Stimulated activated CD4-positive, alpha-beta T cell treated with anti-CD3 and anti-CD28 coated beads, Interleukin-12 subunit alpha, Interleukin-12 subunit beta, amount 100 ng/mL, for 4 hours (primary cell): ENCODE data around the gene OPA1.

ENCODE experiments used
- DNase-seq: peaks from one replicate; pipeline ENCODE4 v3.0.0-alpha.2; 2020

The OPA1 gene

GRCh38 chr3:193656445-193656844 is 63.4 kb downstream of the OPA1 start:
- DNase-seq: no peak

- no peak for DNase-seq
These were observed 63.9 kb downstream of the OPA1 start for GRCh38 chr3:193656878-193657282.

GRCh38 chr3:193660171-193660570 is 67.2 kb downstream of the OPA1 start:
- DNase-seq: no peak

GRCh38 chr3:193660698-193661411 is 67.8 kb downstream of the OPA1 start:
- no peak for DNase-seq

GRCh38 chr3:193662757-193663322 is 69.8 kb downstream of the OPA1 start:
- DNase-seq: no peak

GRCh38 chr3:193665370-193665989 is 72.5 kb downstream of the OPA1 start:
- no peak for DNase-seq

- DNase-seq: no peak
These were observed 80.8 kb downstream of the OPA1 start for GRCh38 chr3:193673845-193674244.

GRCh38 chr3:193674714-193675113 is 81.7 kb downstream of the OPA1 start:
- no peak for DNase-seq

- no peak for DNase-seq
These were observed 84.7 kb downstream of the OPA1 start for GRCh38 chr3:193677734-193678133.

GRCh38 chr3:193680220-193680619 is 87.2 kb downstream of the OPA1 start:
- DNase-seq: no peak

GRCh38 chr3:193681631-193682030 is 88.6 kb downstream of the OPA1 start:
- DNase-seq: no peak

- no peak for DNase-seq
These were observed 93.9 kb downstream of the OPA1 start for GRCh38 chr3:193686665-193687483.

- no peak for DNase-seq
These were observed 96.1 kb downstream of the OPA1 start for GRCh38 chr3:193688834-193689714.

GRCh38 chr3:193693774-193694173 is 100.8 kb downstream of the OPA1 start:
- DNase-seq: no peak

GRCh38 chr3:193701953-193702635 is 109.1 kb downstream of the OPA1 start:
- no peak for DNase-seq

- no peak for DNase-seq
These were observed 110.0 kb downstream of the OPA1 start for GRCh38 chr3:193702967-193703366.

GRCh38 chr3:193704431-193704830 is 111.4 kb downstream of the OPA1 start:
- DNase-seq: no peak

- DNase-seq: no peak
These were observed 115.3 kb downstream of the OPA1 start for GRCh38 chr3:193708270-193708669.

- no peak for DNase-seq
These were observed 117.5 kb downstream of the OPA1 start for GRCh38 chr3:193710286-193711165.

GRCh38 chr3:193711166-193711485 is 118.1 kb downstream of the OPA1 start:
- no peak for DNase-seq

GRCh38 chr3:193711523-193711963 is 118.5 kb downstream of the OPA1 start:
- DNase-seq: no peak
